ENCODE measurements around the gene ATP2C1.

Gene ATP2C1

GRCh38 chr3:130894130-130894985 is 474 bp downstream of the ATP2C1 start:
- ATAC-seq (peak; percentile 6), DNase-seq (peak; percentile 53)

DNA sequence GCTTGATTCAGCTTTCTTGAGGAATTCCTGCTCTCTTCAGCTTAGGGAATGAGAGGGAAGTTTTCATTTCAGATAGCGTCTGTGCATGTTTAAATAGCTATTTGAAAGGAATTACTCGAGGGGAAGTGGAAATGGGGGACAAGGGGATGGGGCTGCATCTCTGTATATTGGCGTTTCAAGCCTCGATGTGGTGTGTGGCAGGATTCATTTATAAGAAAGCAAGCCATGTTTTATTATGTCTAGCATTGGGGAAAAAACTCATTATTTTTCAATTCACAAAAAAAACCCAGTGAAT is 1.0 kb downstream of the ATP2C1 start:
- ATAC-seq: no peak
- DNase-seq: no peak

DNA sequence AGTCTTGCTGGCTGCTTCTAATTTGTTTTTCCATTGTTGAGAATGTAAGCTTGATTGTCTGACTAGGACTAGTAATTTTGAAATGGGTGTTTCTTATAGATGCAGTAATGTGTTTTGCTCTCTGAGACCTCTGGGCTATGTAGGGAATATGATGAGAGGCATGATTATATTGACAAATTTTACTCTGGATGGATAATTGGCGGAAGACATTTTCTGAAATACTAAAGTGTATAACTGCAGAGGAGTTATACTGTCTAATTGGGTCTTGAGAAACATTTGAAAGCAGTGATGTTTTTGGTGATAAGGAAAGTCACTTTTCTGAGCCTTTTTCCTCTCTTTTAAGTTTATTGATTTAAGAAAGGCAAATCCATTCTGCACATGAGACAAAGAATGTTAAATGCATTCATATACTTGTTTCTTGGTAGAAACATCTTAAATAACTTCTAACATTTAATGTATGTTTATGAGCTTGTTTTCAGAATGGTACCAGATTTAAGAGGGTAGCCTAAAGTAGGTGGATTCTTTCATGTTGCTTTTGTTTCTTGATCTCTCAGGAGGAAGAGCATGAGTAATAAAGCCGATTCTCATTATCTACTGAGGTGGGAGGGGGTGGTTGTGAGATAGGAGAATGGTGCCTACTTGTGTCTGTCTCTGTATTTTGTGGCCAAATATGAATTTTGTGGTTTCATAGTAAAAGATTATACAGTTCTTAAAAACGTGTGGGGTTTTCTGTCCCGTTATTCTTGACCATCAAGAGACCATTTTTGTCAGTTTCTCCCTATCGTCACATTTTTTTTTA is 2.0 kb downstream of the ATP2C1 start:
- DNase-seq: no peak
- ATAC-seq: peak; percentile 16

- DNase-seq (no peak), ATAC-seq (no peak)
Observed at GRCh38 chr3:130897316-130897715, 3.4 kb downstream of the ATP2C1 start.

- ATAC-seq: no peak
- DNase-seq: no peak
Observed at GRCh38 chr3:130900959-130901358, 7.1 kb downstream of the ATP2C1 start.

- ATAC-seq (no peak), DNase-seq (no peak)
Observed at GRCh38 chr3:130901463-130902204, 7.8 kb downstream of the ATP2C1 start.

DNA sequence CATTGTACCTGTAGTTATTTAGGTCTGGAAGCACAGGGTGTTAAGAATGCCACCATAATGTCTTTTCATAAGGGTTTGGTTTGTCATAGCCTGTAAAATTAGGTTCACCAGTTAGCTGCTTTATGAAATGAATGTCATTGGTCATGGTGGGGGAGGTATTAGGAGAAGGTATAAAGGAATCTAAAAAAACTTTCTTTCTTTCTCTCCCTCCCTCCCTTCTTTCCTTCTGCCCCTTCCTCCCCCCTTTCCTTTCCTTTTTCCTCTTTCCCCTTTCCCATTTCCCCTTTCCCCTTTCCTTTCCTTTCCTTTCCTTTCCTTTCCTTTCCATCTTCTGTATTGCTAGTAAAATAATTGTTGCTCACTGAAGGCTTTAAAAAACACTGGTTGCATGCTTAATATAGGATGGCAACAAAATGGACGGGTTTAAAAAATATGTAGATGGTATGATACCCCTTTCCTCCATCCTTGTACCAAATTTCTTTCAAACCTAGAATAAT is 9.6 kb downstream of the ATP2C1 start:
- ATAC-seq: no peak
- DNase-seq: no peak

DNA sequence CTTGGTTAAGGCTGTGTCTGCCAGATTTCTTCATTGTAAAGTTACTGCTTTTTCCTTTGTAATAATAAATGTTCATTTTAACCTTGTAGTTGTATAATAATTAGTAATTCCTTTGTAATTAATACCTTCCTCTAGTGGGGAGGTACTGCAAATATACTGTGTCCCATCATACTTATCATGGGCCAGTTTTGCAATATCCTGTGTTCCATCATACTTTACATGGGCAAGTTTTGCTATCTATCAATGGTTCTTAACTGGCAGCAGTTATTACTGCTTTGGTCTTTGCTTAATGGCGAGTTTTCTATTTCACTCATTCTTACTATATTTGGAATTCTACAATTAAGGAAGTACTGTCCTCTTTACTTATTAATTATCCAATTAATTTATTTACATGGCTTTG is 10.6 kb downstream of the ATP2C1 start:
- ATAC-seq (no peak), DNase-seq (no peak)

- ATAC-seq (no peak), DNase-seq (no peak)
Observed at GRCh38 chr3:130905551-130905950, 11.7 kb downstream of the ATP2C1 start.

DNA sequence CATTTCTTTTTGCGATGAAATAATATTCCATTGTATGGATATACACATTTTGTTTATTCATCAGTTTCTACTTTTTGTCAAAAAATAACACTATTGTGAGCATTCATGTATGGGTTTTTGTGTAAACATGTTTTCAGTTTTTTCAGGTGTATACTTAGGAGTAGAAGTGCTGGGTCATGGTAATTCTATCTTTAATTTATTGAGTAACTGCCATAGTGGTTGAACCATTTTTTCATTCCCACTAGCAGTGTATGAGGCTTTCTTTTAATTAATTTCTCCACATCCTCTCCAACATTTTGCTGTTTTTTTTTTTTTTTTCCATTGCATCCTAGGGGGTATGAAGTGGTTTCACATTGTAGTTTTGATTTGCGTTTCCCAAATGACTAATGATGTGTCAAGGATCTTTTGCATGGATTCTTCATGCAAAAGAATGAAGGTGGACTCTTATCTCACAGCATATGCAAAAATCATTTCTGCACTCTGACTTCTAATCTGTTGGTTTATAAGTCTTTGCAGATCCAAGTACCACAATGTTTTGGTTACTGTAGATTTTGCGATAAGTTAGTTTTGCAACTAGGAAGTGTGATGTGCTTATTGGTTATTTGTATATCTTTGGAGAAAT is 12.6 kb downstream of the ATP2C1 start:
- ATAC-seq: no peak
- DNase-seq: no peak

DNA sequence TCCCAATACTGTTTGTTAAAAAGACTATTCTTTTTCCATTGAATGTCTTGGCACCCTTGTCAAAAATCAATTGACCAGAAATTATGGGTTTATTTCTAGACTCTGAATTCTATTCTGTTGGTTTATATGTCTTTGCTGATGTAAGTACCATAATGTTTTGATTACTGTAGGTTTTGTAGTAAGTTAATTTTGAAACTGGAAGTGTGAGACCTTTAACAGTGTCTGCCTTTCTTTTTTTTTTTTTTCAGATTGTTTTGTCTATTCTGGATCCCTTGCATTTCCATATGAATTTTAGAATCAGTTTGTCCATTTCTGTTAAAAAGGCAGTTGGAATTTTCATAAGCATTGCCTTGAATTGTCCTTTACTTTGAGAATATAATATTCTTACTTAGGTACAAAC is 13.6 kb downstream of the ATP2C1 start:
- DNase-seq (no peak), ATAC-seq (no peak)

GRCh38 chr3:130907966-130908365 is 14.1 kb downstream of the ATP2C1 start:
- DNase-seq (no peak), ATAC-seq (peak; percentile 75)

DNA sequence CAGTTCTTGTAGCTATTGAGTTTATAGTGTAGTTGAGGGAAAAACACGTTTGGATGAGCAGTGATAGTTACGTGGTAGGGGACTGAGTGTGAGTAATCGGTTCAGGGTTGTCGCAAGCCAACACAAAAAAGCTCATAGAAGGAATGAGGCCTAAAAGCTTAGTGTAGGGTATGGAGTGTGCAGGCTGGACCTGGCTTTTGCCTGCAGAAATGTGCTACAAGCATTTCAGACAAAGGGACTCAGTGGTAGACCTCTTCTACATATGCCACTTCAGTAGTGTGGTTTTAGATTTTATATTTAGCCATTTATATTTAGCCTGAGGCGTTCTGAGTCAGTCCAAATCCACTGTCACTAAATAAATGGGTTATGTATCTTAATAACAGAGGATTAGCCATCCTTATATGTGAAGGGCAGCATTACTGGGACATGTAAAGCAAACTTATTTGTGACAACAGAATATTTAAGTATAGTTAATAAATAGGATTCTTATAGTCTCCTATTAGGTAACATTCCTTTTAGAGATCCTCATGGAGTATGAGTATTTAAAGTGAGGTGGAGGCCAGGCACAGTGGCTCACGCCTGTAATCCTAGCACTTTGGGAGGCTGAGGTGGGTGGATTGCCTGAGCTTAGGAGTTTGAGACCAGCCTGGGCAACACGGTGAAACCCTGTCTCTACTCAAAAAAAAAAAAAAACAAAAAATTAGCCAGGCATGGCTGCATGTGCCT is 21.8 kb downstream of the ATP2C1 start:
- DNase-seq (no peak), ATAC-seq (no peak)

- ATAC-seq: no peak
- DNase-seq: no peak
Observed at GRCh38 chr3:130916507-130917167, 22.8 kb downstream of the ATP2C1 start.

DNA sequence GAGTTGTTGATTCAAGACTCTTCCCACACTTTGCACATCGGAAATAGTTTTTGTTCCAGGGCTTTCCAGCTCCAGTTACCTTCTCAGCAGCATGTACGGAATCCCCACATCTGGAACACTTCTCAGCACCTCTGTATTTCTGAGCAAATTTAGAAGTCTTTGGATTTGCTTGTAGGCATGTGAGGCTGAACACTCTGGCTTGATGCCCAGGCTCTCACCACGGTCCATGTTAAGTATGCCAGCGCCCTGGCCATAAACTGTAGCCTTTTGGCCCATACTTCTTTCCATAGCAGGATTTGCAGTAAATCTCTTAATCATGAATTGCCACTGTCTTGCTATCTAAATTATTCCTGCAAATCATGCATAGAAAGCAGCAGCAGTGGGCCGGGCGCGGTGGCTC is 24.4 kb downstream of the ATP2C1 start:
- ATAC-seq (no peak), DNase-seq (no peak)

DNA sequence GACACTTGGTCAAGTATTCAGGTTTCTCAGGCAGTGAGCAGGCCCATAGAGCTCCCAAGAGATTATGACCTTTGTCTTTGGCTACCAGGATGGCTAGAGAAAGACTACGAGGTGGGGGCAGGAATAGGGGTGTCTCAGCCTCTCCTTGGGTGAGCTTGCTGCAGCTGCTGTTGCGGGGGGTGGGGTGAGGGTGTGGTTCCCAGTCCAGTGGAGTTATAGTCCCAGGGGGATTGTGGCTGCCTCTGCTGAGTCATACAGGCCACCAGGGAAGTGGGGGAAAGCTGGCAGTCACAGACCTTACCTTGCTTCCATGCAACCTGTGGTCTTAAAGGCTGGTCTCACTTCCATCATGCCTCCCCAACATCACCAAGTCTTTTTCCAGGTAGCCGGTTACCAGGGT is 31.7 kb downstream of the ATP2C1 start:
- ATAC-seq (no peak), DNase-seq (peak; percentile 5)

GRCh38 chr3:130926504-130926903 is 32.6 kb downstream of the ATP2C1 start:
- no peak for ATAC-seq
- no peak for DNase-seq

GRCh38 chr3:130929804-130930203 is 35.9 kb downstream of the ATP2C1 start:
- ATAC-seq: no peak
- no peak for DNase-seq

DNA sequence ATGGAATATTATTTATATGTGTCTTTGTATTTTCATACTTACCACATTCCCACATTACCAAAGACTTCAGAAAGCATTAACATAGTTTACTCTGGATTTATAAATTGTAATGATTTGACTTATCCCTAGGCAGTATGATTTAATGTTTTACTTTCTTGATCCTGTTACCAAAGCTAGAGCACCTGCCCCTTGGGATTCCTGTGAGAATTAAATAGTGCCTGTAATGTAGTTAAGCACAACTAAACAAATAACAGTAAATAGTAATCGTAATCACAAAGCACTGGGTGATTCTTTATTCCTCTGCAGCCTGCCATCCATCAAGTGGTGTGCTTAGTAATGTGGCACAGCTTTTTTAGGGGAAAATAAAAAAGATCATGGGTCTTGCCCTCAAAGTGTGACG is 39.1 kb downstream of the ATP2C1 start:
- DNase-seq: no peak

DNA sequence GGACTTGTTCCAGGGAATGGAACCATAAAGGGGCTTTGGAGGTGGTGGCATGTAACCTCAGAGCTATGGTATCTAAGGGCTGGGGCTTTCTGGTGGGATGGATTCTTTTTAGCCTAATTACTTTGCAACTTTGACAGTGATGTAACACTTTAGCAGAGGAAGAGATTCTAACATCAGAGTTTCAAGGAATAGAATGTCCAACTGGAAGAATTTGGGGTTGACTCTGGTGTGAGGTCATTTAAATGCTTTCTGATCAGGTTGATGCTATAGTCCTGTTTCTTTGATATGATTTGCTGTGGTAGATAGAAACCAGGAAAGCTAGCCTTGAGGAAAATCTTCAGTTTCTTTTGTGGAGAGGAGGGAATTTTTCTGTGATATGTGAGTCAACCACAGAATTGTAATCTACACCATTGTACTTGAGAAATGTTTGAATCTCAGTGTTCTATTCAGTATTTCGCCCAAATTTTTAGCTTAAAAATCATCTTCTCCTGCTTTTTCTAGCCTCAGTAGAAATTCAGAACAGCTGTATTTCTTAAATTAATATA is 40.0 kb downstream of the ATP2C1 start:
- ATAC-seq (no peak), DNase-seq (no peak)

More for the DNA sequence above, 39.1 kb downstream of the ATP2C1 start:
- no peak for ATAC-seq

Data from stimulated activated naive CD8-positive, alpha-beta T cell treated with anti-CD3 and anti-CD28 coated beads, Interleukin-15, Interleukin-2, amounts not matched to agents 100 U/mL and 50 U/mL, for 24 hours (primary cell).